IMR-90 (cell line): Measurements from ENCODE around the gene CEP128. TPM values are rescaled to one million over a fixed set of nuclear protein-coding genes. Genes with fewer than 3 reads are reported as not detected.

Source experiments
- ATAC-seq: fragments of 200-7000 bp; cut with Tn5 transposase; 2 replicates; pipeline ENCODE4 v1.9.1; 2020; ENCODE audit warnings: low read depth, mild to moderate bottlenecking, moderate library complexity
- BruUV-seq: library from RNA; stranded (reverse); fragments of 400-500 nt; replicated peaks from 2 replicates; lab custom pipeline; 2021; lab: Mats Ljungman, UMichigan
- CTCF ChIA-PET: fragments of 300-600 bp; formaldehyde crosslinking; extraction: SDS; loops from one replicate; lab custom pipeline; 2021; ENCODE audit warnings: antibody characterized with exemption; lab: Yijun Ruan, JAX
- POLR2A ChIA-PET: fragments of 300-600 bp; sonication (Branson Sonifier 250); formaldehyde crosslinking; loops from one replicate; lab custom pipeline; 2022; ENCODE audit warnings: antibody characterized with exemption; ENCODE audit not compliant: unreplicated experiment; lab: Charles Lee
- DNase-seq: peaks from one replicate; pipeline ENCODE4 v3.0.0; 2013
- H2AFZ ChIP-seq: replicated peaks from 2 replicates; pipeline ENCODE3; 2013; ENCODE audit warnings: low read length, mild to moderate bottlenecking; ENCODE audit not compliant: poor library complexity
- H2AK5ac ChIP-seq: 2 replicates; pipeline ENCODE4 v1.6.1; 2013; ENCODE audit warnings: low read depth, low read length, inconsistent platforms
- H2AK9ac ChIP-seq: replicated peaks from 2 replicates; pipeline ENCODE3; 2013; ENCODE audit warnings: mild to moderate bottlenecking, low read depth, low read length, moderate library complexity; ENCODE audit not compliant: poor library complexity
- H2BK120ac ChIP-seq: 2 replicates; pipeline ENCODE4 v1.6.1; 2013; ENCODE audit warnings: low read depth, low read length, inconsistent platforms
- H2BK15ac ChIP-seq: 3 replicates; pipeline ENCODE4 v1.6.1; 2013; ENCODE audit warnings: low read depth, low read length, inconsistent platforms
- H2BK20ac ChIP-seq: 2 replicates; pipeline ENCODE4 v1.6.1; 2013; ENCODE audit warnings: low read depth, mild to moderate bottlenecking, inconsistent platforms, low read length, moderate library complexity
- H2BK5ac ChIP-seq: 2 replicates; pipeline ENCODE4 v1.6.1; 2013; ENCODE audit warnings: mild to moderate bottlenecking, low read depth, low read length, inconsistent platforms; ENCODE audit not compliant: poor library complexity, severe bottlenecking
- H3K14ac ChIP-seq: replicated peaks from 2 replicates; pipeline ENCODE4 v1.6.1; 2013; ENCODE audit warnings: low read depth, low read length, inconsistent platforms
- H3K18ac ChIP-seq: 2 replicates; pipeline ENCODE4 v1.6.1; 2013; ENCODE audit warnings: low read depth, low read length, control low read depth
- H3K23ac ChIP-seq: 2 replicates; pipeline ENCODE4 v1.6.1; 2013; ENCODE audit warnings: low read depth, low read length, inconsistent platforms
- H3K27ac ChIP-seq: 2 replicates; pipeline ENCODE4 v1.5.1; 2013; ENCODE audit warnings: mild to moderate bottlenecking, control low read depth, low read length; ENCODE audit not compliant: insufficient read depth
- H3K27me3 ChIP-seq: 2 replicates; pipeline ENCODE4 v1.6.1; 2013; ENCODE audit warnings: low read length; ENCODE audit not compliant: control insufficient read depth, insufficient read depth
- H3K36me3 ChIP-seq: 2 replicates; pipeline ENCODE4 v1.6.1; 2013; ENCODE audit warnings: low read length, mixed read lengths; ENCODE audit not compliant: control insufficient read depth, insufficient read depth
- H3K4ac ChIP-seq: 2 replicates; pipeline ENCODE4 v1.6.1; 2013; ENCODE audit warnings: low read depth, low read length, inconsistent platforms
- H3K4me1 ChIP-seq: 2 replicates; pipeline ENCODE4 v1.6.1; 2013; ENCODE audit warnings: low read length, mixed read lengths; ENCODE audit not compliant: control insufficient read depth, insufficient read depth
- H3K4me2 ChIP-seq: 2 replicates; pipeline ENCODE4 v1.6.1; 2013; ENCODE audit warnings: low read depth, mild to moderate bottlenecking, control low read depth, low read length, moderate library complexity
- H3K4me3 ChIP-seq: 2 replicates; pipeline ENCODE4 v1.5.1; 2013; ENCODE audit warnings: low read depth, mild to moderate bottlenecking, control low read depth, low read length, moderate library complexity; ENCODE audit not compliant: insufficient read depth
- H3K56ac ChIP-seq: 2 replicates; pipeline ENCODE4 v1.6.1; 2013; ENCODE audit warnings: low read length, inconsistent platforms; ENCODE audit not compliant: insufficient read depth; ENCODE audit errors: extremely low read depth
- H3K79me1 ChIP-seq, 2 experiments: 2 replicates each; pipeline ENCODE4 v1.6.1; 2013; ENCODE audit warnings: low read length in 2 of 2, inconsistent platforms in 1 of 2, low read depth in 1 of 2
- H3K9ac ChIP-seq: 2 replicates; pipeline ENCODE4 v1.6.1; 2013; ENCODE audit warnings: low read depth, low read length, control low read depth
- H3K9me1 ChIP-seq: 2 replicates; pipeline ENCODE4 v1.6.1; 2013; ENCODE audit warnings: low read length, inconsistent platforms; ENCODE audit not compliant: insufficient read depth
- H3K9me3 ChIP-seq: 2 replicates; pipeline ENCODE4 v1.6.1; 2013; ENCODE audit warnings: low read length; ENCODE audit not compliant: control insufficient read depth, insufficient read depth
- H4K20me1 ChIP-seq: 2 replicates; pipeline ENCODE4 v1.6.1; 2013; ENCODE audit warnings: low read length, inconsistent platforms; ENCODE audit not compliant: insufficient read depth
- H4K5ac ChIP-seq: 2 replicates; pipeline ENCODE4 v1.6.1; 2013; ENCODE audit warnings: mild to moderate bottlenecking, low read depth, low read length, control low read depth
- H4K8ac ChIP-seq, 2 experiments: 2 replicates each; pipeline ENCODE4 v1.6.1; 2013; ENCODE audit warnings: low read depth in 2 of 2, low read length in 2 of 2, control low read depth in 1 of 2, inconsistent platforms in 1 of 2
- H4K91ac ChIP-seq: 2 replicates; pipeline ENCODE4 v1.6.1; 2013; ENCODE audit warnings: low read depth, low read length, inconsistent platforms; ENCODE audit not compliant: insufficient read depth
- BHLHE40 ChIP-seq: fragments of 150-350 bp; IDR thresholded peaks from 2 replicates; pipeline ENCODE4 v1.6.1; 2016; ENCODE audit warnings: mild to moderate bottlenecking, low read depth, low read length
- CEBPB ChIP-seq: IDR thresholded peaks from 2 replicates; pipeline ENCODE4 v1.6.1; 2012; ENCODE audit warnings: low read depth, low read length, improper control_type of control experiment
- CHD1 ChIP-seq: IDR thresholded peaks from 2 replicates; pipeline ENCODE4 v1.6.1; 2012; ENCODE audit warnings: low read depth, low read length, improper control_type of control experiment
- ELK1 ChIP-seq: fragments of 150-350 bp; IDR thresholded peaks from 2 replicates; pipeline ENCODE4 v1.6.1; 2016; ENCODE audit warnings: low read depth, mild to moderate bottlenecking, low read length, moderate library complexity, borderline replicate concordance
- FOS ChIP-seq: fragments of 150-350 bp; IDR thresholded peaks from 2 replicates; pipeline ENCODE4 v1.6.1; 2016; ENCODE audit warnings: low read depth, low read length
- MAFK ChIP-seq: IDR thresholded peaks from 2 replicates; pipeline ENCODE4 v1.6.1; 2012; ENCODE audit warnings: low read depth, low read length, improper control_type of control experiment
- MAZ ChIP-seq: IDR thresholded peaks from 2 replicates; pipeline ENCODE4 v1.6.1; 2012; ENCODE audit warnings: low read depth, mild to moderate bottlenecking, low read length, improper control_type of control experiment, moderate library complexity, borderline replicate concordance
- MXI1 ChIP-seq: IDR thresholded peaks from 2 replicates; pipeline ENCODE4 v1.6.1; 2012; ENCODE audit warnings: low read depth, mild to moderate bottlenecking, low read length, moderate library complexity, borderline replicate concordance
- NFE2L2 ChIP-seq: fragments of 150-350 bp; IDR thresholded peaks from 2 replicates; pipeline ENCODE4 v1.6.1; 2016; ENCODE audit warnings: low read depth, mild to moderate bottlenecking, low read length
- POLR2A ChIP-seq: IDR thresholded peaks from 2 replicates; pipeline ENCODE4 v1.6.1; 2012; ENCODE audit warnings: mild to moderate bottlenecking, low read depth, low read length
- RAD21 ChIP-seq: IDR thresholded peaks from 2 replicates; pipeline ENCODE4 v1.6.1; 2012; ENCODE audit warnings: low read length, improper control_type of control experiment
- RCOR1 ChIP-seq: IDR thresholded peaks from 2 replicates; pipeline ENCODE4 v1.6.1; 2012; ENCODE audit warnings: mild to moderate bottlenecking, low read length, improper control_type of control experiment; ENCODE audit not compliant: insufficient replicate concordance
- RFX5 ChIP-seq: IDR thresholded peaks from 2 replicates; pipeline ENCODE4 v1.8.0; 2012; ENCODE audit warnings: low read depth, mild to moderate bottlenecking, low read length, moderate library complexity
- SMC3 ChIP-seq: fragments of 150-350 bp; IDR thresholded peaks from 2 replicates; pipeline ENCODE4 v1.6.1; 2016; ENCODE audit warnings: low read depth, mild to moderate bottlenecking, antibody characterized with exemption, low read length, moderate library complexity
- WGBS, 2 experiments: methylation state at CpG; one replicate each; pipeline versions ENCODE4 v1.1.5 to v1.1.7; 2013; ENCODE audit warnings: missing lambda C conversion rate in 2 of 2; ENCODE audit not compliant: insufficient read length in 1 of 2; ENCODE audit errors: extremely low coverage in 2 of 2; 5-methylcytosine and 5-hydroxymethylcytosine counted together
- dilution Hi-C: fragments of 300-500 bp; cut with HindIII; formaldehyde crosslinking; loops from one replicate; pipeline ENCODE4 v1.14.3; 2018; ENCODE audit warnings: low sequenced_read_pairs; ENCODE audit not compliant: unreplicated experiment
- in situ Hi-C: fragments of 300-500 bp; cut with MboI; formaldehyde crosslinking; loops from 3 replicates; pipeline ENCODE4 v1.14.3; 2019; ENCODE audit warnings: low sequenced_read_pairs, inconsistent platforms, mixed read lengths
- intact Hi-C: fragments of 100-400 bp; cut with micrococcal nuclease; formaldehyde crosslinking; loops from 2 replicates; pipeline ENCODE4 v1.10.0; 2022
- polyA plus RNA-seq, 3 experiments: library from polyadenylated mRNA; depleted of rRNA; stranded (reverse); fragments of >200 nt; gene quantifications; 2 replicates each; pipeline ENCODE4 v1.2.3, GENCODE V29; 2012; ENCODE audit warnings: low replicate concordance in 1 of 3
- total RNA-seq: library from RNA; depleted of rRNA; stranded (reverse); fragments of >200 nt; gene quantifications from 2 replicates; pipeline ENCODE4 v1.2.3, GENCODE V29; 2012
- TF ChIP-seq, protein P1 (sequence below): conservative IDR thresholded peaks from 2 replicates; pipeline ENCODE4 v1.5.1; 2012; ENCODE audit warnings: mild to moderate bottlenecking, low read depth, low read length, improper control_type of control experiment
- TF ChIP-seq, protein P2 (sequence below): fragments of 150-350 bp; IDR thresholded peaks from 2 replicates; pipeline ENCODE4 v1.6.1; 2017; ENCODE audit warnings: mild to moderate bottlenecking, antibody characterized with exemption, low read length, low read depth

Gene CEP128
- total and polyA plus RNA-seq, 2 of the 4 experiments (the other 2 are of a cell fraction) = 1.9 to 5.7 TPM

DNA sequence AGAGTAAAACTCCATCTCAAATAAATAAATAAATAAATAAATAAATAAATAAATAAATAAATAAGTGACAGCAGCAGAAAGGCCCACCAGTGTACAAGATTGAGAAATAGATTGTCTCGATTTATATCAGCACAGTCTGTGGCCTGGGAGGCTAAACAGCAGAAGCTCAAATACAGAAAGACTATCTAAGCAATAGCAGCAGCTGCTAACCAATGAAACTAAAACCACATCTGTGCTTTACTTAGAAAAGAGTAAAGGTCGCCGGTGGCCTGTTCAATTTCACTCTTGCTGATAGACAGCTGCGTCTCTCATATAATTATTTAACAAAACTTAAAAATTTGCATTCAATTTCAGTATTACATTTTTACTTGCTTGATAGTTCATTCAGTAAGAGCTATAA, 325.7 kb downstream of the CEP128 start:
- Histone ChIP-seq H3K27me3 (no peaks in the 10 kb centered on the region), H3K4me1 (peaks cover 5% of the 10 kb centered on the region), H4K91ac (no peak overlapping the region), H2AK9ac (no peak overlapping the region), H2BK15ac (no peak overlapping the region), H4K20me1 (no peaks in the 10 kb centered on the region), H4K8ac (no peak overlapping the region), H2BK120ac (no peak overlapping the region), H3K18ac (no peak overlapping the region; the same call in 1 of the 2 replicates), H3K79me1 (peaks cover 0 to 6% of the 10 kb centered on the region in 2 experiments; a peak in 1 of 4 replicates), H3K23ac (no peak overlapping the region), H3K56ac (no peak overlapping the region), H3K4ac (no peak overlapping the region), H3K4me3 (no peak overlapping the region), H2BK20ac (0 out of 2 replicates have a peak overlapping the region, but pooled peaks have one; percentile 0), H3K14ac (no peak overlapping the region), H3K4me2 (no peak overlapping the region), H3K27ac (no peak overlapping the region), H4K5ac (no peak overlapping the region), H3K9me3 (no peaks in the 10 kb centered on the region), H2AFZ (no peak overlapping the region), H2AK5ac (no peak overlapping the region), H3K36me3 (no peaks in the 10 kb centered on the region), H2BK5ac (no peak overlapping the region), H3K9ac (no peak overlapping the region), H3K9me1 (no peaks in the 10 kb centered on the region)
- in situ Hi-C loops (loop anchor here (25.0 kb wide), 1 partner anchor 554 kb away; no protein-coding TSS in a partner anchor), intact Hi-C loops (loop anchor here (10.0 kb wide), 1 partner anchor 401 kb away; the partner anchor contains the start of gene DIO2), dilution Hi-C loops (no loop called here)
- ChIA-PET POLR2A (no interaction called here), CTCF (no interaction called here)
- no TSS peak for BruUV-seq
- WGBS, 2 experiments = no CpG with 5 or more reads among the region's 4 CpGs
- no peak for TF ChIP-seq CEBPB
- TF ChIP-seq, protein P1, sequence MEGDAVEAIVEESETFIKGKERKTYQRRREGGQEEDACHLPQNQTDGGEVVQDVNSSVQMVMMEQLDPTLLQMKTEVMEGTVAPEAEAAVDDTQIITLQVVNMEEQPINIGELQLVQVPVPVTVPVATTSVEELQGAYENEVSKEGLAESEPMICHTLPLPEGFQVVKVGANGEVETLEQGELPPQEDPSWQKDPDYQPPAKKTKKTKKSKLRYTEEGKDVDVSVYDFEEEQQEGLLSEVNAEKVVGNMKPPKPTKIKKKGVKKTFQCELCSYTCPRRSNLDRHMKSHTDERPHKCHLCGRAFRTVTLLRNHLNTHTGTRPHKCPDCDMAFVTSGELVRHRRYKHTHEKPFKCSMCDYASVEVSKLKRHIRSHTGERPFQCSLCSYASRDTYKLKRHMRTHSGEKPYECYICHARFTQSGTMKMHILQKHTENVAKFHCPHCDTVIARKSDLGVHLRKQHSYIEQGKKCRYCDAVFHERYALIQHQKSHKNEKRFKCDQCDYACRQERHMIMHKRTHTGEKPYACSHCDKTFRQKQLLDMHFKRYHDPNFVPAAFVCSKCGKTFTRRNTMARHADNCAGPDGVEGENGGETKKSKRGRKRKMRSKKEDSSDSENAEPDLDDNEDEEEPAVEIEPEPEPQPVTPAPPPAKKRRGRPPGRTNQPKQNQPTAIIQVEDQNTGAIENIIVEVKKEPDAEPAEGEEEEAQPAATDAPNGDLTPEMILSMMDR = no peak
- TF ChIP-seq POLR2A = no peak
- no peak for TF ChIP-seq FOS
- TF ChIP-seq, protein P2, sequence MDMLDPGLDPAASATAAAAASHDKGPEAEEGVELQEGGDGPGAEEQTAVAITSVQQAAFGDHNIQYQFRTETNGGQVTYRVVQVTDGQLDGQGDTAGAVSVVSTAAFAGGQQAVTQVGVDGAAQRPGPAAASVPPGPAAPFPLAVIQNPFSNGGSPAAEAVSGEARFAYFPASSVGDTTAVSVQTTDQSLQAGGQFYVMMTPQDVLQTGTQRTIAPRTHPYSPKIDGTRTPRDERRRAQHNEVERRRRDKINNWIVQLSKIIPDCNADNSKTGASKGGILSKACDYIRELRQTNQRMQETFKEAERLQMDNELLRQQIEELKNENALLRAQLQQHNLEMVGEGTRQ = no peak
- TF ChIP-seq MAZ = no peak
- TF ChIP-seq MAFK = no peak
- TF ChIP-seq CHD1 = no peak
- TF ChIP-seq RFX5 = no peak
- no peak for TF ChIP-seq BHLHE40
- TF ChIP-seq SMC3 = no peak
- TF ChIP-seq RCOR1 = no peak
- TF ChIP-seq RAD21 = no peak
- no peak for TF ChIP-seq ELK1
- no peak for TF ChIP-seq NFE2L2
- TF ChIP-seq MXI1 = no peak
- no peak for ATAC-seq
- DNase-seq = no peak
